Kidney (tissue), 22 donors: ENCODE measurements around the gene SPP2. TPM values are rescaled to one million over a fixed set of nuclear protein-coding genes. Genes with fewer than 3 reads are reported as not detected.

Experiments
- DNase-seq, 5 donors: peaks; one replicate each; pipeline ENCODE4 v3.0.0-alpha.2; 2013 to 2020
- FAIRE-seq: peaks from 2 replicates; lab custom pipeline; 2012; peaks lifted over from hg19 to GRCh38; lab: Jason Lieb, UNC
- H3K27ac ChIP-seq, 2 donors: one replicate each; pipeline ENCODE4 v1.7.0; 2013; ENCODE audit warnings: low read depth in 2 of 2, low read length in 2 of 2, inconsistent platforms in 1 of 2
- H3K27me3 ChIP-seq: one replicate; pipeline ENCODE4 v1.7.1; 2013; ENCODE audit warnings: low read length, inconsistent platforms; ENCODE audit not compliant: control insufficient read depth, insufficient read depth
- H3K36me3 ChIP-seq, 3 donors: one replicate each; pipeline versions ENCODE4 v1.7.0 to v1.7.1; 2013; ENCODE audit warnings: low read length in 3 of 3, control low read depth in 1 of 3, inconsistent platforms in 1 of 3; ENCODE audit not compliant: insufficient read depth in 3 of 3, control insufficient read depth in 2 of 3
- H3K4me1 ChIP-seq, 3 donors: one replicate each; pipeline versions ENCODE4 v1.7.0 to v1.7.1; 2013; ENCODE audit warnings: low read length in 3 of 3, inconsistent platforms in 1 of 3, low read depth in 1 of 3; ENCODE audit not compliant: control insufficient read depth in 2 of 3, insufficient read depth in 2 of 3
- H3K4me3 ChIP-seq, 3 donors: one replicate each; pipeline versions ENCODE4 v1.7.0 to v1.8.1; 2013; ENCODE audit warnings: low read length in 3 of 3, control low read depth in 1 of 3, inconsistent platforms in 1 of 3
- H3K9ac ChIP-seq, 3 donors: one replicate each; pipeline versions ENCODE4 v1.7.0 to v1.7.1; 2013; ENCODE audit warnings: low read length in 3 of 3, control low read depth in 1 of 3, inconsistent platforms in 1 of 3
- H3K9me3 ChIP-seq, 3 donors: one replicate each; pipeline versions ENCODE4 v1.7.0 to v1.7.1; 2013; ENCODE audit warnings: low read length in 3 of 3, control low read depth in 1 of 3, inconsistent platforms in 1 of 3; ENCODE audit not compliant: control insufficient read depth in 2 of 3, insufficient read depth in 1 of 3
- CTCF ChIP-seq: IDR thresholded peaks from 3 replicates; pipeline ENCODE4 v1.5.1; 2012; ENCODE audit warnings: mild to moderate bottlenecking, moderate library complexity, borderline replicate concordance; ENCODE audit not compliant: insufficient read depth; ENCODE audit errors: extremely low read depth
- intact Hi-C: fragments of 100-400 bp; cut with DNase I; formaldehyde crosslinking; loops from one replicate; pipeline ENCODE4 v1.11.1; 2022
- long read RNA-seq, 10 donors: library from polyadenylated mRNA in 1 of 10; unstranded in 1 of 10; transcript quantifications; one replicate each; pipeline ENCODE4 v2.0.0 and lab custom pipeline, GENCODE V29; 2021 to 2026
- polyA plus RNA-seq: library from polyadenylated mRNA; stranded (reverse); fragments of 350-450 nt; fragmentation: Illumina TruSeq; extraction: RNeasy Lipid Tissue Mini Kit (QIAGEN cat#74804); gene quantifications from one replicate; pipeline ENCODE4 v1.2.3, GENCODE V29; 2014; ENCODE audit warnings: low read depth, low replicate concordance; ENCODE audit not compliant: insufficient read depth
- total RNA-seq: library from RNA; stranded (reverse); fragmentation: NEBNext Ultra II Directional; extraction: Animal tissue kit (Norgen Biotek cat#: 25700); gene quantifications from one replicate; pipeline ENCODE4 v1.2.1, GENCODE V29; 2021
- donor health status: control.
- donor health status: control.
- donor health status: control.
- donor health status: control.
- donor health status: control.
- donor health status: DM: yes; HTN: yes; CAD: no.
- donor health status: Normal renal cell carcinoma (clear cell type).

SPP2 gene
- not detected for total RNA-seq
- not detected for polyA plus RNA-seq
- long read RNA-seq, donor 1 = 0 reads
- long read RNA-seq, donor 2 = 0 reads
- long read RNA-seq, donor 3 = 0 reads
- long read RNA-seq, donor 4 = 0 reads
- long read RNA-seq, donor 5 = 0 reads
- long read RNA-seq, donor 6 = 0 reads
- long read RNA-seq, donor 7 = 0 reads
- long read RNA-seq, donor 8 = 0 reads
- long read RNA-seq, donor 9, partial matches to known transcripts = 0 of 1 reads
- long read RNA-seq, donor 9, other reads (novel, unspliced or antisense) = 0 of 1 reads
- long read RNA-seq, donor 10 = 0 reads

- H3K27me3 ChIP-seq = no peaks in the 10 kb centered on the region
- no peak within 1 kb of the TSS for H3K4me3 ChIP-seq
- DNase-seq (no peak), FAIRE-seq (no peak)
- intact Hi-C loops = no loop called here
- H3K36me3 ChIP-seq = no peaks in the 10 kb centered on the region
- no peak for TF ChIP-seq CTCF
- H3K9ac ChIP-seq = no peak within 1 kb of the TSS
- no peaks in the 10 kb centered on the region for H3K9me3 ChIP-seq
- no peaks in the 10 kb centered on the region for H3K4me1 ChIP-seq
- H3K27ac ChIP-seq = no peak within 1 kb of the TSS
Measured at GRCh38 chr2:234050455-234051135, at the start of gene SPP2. SPP2 (plus strand) TSS chr2:234050702; CDS start chr2:234050787, 85 bp downstream.

- no peak overlapping the region for H3K27ac ChIP-seq
- H3K9me3 ChIP-seq = no peaks in the 10 kb centered on the region
- no peaks in the 10 kb centered on the region for H3K27me3 ChIP-seq
- no peaks in the 10 kb centered on the region for H3K36me3 ChIP-seq
- no peak for DNase-seq
- TF ChIP-seq CTCF = no peak
- intact Hi-C loops = no loop called here
- H3K4me1 ChIP-seq = no peaks in the 10 kb centered on the region
- no peak for FAIRE-seq
- H3K9ac ChIP-seq = no peak overlapping the region
- H3K4me3 ChIP-seq = no peak overlapping the region
Measured at GRCh38 chr2:234001380-234002160, 48.9 kb upstream of the SPP2 start.

GRCh38 chr2:234002281-234002680 lies 48.2 kb upstream of the SPP2 start:
- H3K4me1 ChIP-seq = no peaks in the 10 kb centered on the region
- H3K9me3 ChIP-seq = no peaks in the 10 kb centered on the region
- H3K27me3 ChIP-seq = no peaks in the 10 kb centered on the region
- H3K4me3 ChIP-seq = no peak overlapping the region
- DNase-seq (no peak), FAIRE-seq (no peak)
- H3K27ac ChIP-seq = no peak overlapping the region
- no peak for TF ChIP-seq CTCF
- no peaks in the 10 kb centered on the region for H3K36me3 ChIP-seq
- intact Hi-C loops = no loop called here
- no peak overlapping the region for H3K9ac ChIP-seq
